ENCODE data around the gene FABP1.

The FABP1 gene

DNA sequence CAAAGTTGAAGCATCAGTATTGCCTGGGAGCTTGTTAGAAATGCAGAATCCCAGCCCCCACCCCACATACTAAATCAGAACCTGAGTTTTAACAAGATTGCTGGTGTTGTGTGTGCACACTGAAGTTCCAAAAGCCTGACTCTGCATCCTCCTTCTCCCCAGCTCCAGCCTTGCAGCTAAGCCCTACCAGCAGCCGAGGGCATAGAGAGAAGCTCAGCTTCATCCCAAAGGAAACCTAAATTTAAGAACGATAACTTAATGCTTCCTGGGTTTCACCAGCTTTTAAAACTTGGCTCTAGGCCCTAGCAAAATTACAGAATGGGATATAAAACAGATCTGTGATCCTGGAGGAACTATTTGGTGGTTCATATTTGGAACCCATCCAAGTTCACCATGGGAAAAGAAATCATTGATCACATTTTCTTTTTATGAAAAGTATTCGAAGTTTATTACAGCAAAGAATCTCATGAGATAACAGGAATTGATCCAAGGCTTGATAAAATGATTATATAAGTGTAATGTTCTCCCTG lies 49.2 kb downstream of the FABP1 start:
- no peak for DNase-seq (ENCODE audit: low read depth)

DNA sequence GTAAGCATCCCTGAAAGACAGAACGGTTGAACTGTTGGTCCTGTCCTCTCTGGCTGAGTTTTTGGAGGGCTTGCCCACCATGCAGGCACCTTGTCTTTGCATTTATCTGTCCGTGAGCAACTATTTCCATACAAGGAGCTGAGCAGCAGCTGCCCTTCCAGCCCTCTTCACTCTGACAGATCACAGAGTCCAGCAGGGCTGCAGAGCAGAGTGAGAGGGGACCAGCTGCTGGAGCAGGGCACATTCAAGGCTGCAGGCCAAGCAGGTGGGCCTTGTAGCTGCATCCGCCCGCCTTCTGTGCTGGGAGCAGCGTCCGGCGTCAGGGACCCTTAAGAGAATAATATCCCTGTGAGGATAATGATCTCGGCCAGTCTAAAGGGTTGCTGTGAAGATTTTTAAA lies 50.8 kb downstream of the FABP1 start:
- no peak for DNase-seq (ENCODE audit: low read depth)

DNA sequence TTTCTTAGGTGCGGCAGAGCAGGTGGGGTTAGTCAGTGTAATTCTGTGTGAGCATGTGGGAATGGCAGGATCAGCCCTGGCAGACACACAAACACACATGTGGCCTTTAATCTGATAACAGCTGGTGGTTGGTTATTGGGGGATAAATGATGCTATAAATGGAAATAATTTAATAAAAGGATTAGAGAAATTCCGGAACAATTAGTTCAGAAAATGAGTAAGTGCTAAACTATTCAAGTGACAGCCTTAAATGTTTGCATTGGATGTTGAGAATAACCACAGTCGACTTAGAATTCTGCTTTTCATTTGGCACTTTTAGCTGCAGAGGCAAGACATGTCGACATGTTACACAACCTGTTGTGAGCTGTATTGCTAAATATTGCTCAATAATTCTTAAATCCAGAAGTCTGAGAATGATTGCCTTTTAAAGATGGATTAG lies 53.0 kb downstream of the FABP1 start:
- no peak for DNase-seq (ENCODE audit: low read depth)

- no peak for DNase-seq (ENCODE audit: low read depth)
Measured at GRCh38 chr2:88074150-88074549, 53.7 kb downstream of the FABP1 start.
